CD4-positive, alpha-beta T cell treated with Interleukin-6 at 100 ng/mL for 8 hours (primary cell): ENCODE measurements around the gene PEF1.
A peak's percentile ranks its signal among the peaks of the same experiment; 100 is the strongest.

ENCODE experiments used
- DNase-seq: peaks from one replicate; pipeline ENCODE4 v3.0.0-alpha.2; 2020; ENCODE audit warnings: mixed read lengths, low spot score

Gene PEF1

GRCh38 chr1:31671147-31671546, 26.5 kb upstream of the PEF1 start:
- DNase-seq = no peak

- no peak for DNase-seq
Observed at GRCh38 chr1:31670593-31670964, 25.9 kb upstream of the PEF1 start.

DNA sequence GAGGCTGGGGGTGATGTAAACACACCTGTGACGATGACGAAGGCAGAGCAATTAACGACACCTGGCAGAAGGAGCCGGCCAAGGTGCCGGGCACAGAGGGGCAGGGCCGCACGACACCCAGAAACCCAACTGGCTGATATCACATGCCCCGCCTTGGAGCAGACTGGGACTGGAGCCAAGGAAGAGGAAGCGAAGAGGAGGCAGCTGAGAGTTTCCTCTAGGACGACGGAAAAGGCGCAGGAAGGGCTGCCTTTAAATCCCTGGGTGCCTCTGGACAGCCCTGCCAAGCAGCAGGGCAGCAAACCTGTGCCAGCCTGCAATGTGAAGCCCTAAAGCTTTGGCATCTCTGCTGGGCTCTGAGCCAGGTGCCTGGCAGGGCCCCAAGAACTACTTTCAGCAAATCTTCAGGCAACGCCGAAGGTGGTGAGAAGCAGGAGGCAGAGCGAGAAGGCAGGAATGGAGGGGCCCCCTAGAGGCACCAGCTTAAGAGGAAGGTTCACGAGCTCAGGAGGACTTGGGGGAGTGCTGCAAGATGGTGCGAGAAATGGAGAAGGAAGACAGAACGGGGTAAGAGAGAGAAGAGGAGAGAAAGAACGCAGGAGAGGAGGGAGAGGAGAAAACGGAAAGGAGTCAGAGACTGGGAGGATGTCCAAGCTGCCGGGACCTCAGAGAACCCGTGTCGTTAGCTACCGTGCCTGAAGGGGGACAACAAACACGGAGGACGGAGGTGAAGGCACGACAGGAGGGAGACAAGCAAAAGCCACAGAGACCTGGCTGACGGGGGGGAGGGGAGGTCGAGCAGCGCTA, 25.3 kb upstream of the PEF1 start:
- DNase-seq = peak; percentile 25

DNA sequence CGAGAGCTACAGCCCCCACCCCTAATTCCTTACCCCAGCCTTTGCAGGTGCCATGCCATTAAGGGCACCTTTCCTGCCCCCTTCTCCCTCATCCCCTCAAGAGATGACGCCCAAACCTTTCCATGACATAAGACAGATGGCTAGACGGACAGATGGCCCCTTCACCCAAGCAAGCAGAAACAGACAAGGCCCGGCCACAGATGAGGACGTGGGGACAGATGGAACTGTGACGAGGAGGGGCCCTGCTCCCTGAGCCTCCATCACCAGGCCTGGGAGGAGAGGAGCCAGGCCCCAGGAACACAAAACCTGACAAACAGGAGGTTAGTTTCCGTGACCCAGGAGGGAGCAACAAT, 24.7 kb upstream of the PEF1 start:
- DNase-seq = no peak

GRCh38 chr1:31668303-31668883, 23.7 kb upstream of the PEF1 start:
- DNase-seq = no peak

DNA sequence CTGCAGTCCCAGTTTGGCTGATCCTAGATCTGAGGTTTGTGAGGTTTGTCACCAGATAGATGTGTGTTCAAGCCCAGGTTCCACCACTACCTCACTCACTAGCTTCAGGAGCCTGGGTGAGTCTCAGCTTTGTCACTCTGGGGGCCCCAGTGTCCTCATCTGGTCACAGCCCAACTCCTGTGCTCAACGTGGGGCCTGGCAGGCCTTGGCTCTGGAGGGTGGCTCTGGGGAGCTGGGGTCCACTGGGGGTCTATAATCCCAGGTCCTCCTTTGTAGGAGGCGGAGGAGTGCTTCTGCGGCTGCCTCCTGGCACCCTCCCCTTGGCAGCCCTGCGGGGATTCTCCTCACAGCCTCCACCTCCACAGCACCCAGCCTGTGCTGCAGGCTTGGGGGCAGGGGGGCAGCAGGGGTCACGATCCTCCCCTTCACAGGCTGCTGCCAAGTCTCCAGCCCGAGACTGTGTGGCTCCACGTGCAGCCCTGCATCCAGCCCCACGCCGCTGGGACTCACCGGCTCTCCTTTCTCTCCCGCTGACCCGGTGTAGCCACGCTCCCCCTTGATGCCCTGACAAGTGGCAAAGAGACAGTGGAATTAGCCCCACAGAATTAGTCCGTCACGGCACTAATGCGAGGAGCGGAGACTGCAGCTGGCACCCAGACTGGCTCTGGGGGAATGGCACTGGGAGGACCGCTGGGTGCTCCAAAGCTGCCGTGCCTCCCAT, 22.5 kb upstream of the PEF1 start:
- DNase-seq = no peak

DNA sequence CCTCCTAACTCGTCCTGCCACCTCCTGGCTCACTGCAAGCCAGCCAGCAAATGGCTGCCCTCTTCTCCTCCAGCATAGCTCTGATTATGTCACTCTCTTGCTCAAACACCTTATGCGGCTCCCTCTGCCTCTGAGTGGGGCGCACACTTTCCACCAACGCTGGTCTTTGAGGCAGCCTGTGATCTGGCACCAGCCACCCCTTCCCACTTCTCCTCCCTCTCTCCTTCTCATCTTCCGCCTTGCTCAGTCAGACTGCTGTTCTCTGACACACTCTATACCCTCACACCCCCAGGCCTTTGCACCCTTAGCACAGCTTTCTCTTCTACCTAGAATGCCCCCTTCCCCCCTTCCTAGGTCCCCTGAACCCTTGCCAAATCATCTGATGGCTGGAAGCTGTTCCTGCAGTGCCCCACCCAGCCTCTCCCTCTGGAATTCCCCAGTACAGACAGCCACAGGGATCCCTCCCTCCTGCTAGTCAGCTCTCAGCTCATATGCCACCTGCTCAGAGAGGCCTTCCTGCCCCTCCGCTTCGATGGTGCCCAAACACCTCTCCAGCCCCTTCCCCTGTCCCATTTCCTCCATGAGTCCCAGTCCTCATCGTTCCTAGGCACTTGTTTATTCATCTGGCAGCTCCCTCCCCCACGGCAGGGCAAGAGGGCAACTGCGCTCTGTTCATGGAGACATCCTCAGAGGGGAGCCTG, 21.7 kb upstream of the PEF1 start:
- no peak for DNase-seq

DNA sequence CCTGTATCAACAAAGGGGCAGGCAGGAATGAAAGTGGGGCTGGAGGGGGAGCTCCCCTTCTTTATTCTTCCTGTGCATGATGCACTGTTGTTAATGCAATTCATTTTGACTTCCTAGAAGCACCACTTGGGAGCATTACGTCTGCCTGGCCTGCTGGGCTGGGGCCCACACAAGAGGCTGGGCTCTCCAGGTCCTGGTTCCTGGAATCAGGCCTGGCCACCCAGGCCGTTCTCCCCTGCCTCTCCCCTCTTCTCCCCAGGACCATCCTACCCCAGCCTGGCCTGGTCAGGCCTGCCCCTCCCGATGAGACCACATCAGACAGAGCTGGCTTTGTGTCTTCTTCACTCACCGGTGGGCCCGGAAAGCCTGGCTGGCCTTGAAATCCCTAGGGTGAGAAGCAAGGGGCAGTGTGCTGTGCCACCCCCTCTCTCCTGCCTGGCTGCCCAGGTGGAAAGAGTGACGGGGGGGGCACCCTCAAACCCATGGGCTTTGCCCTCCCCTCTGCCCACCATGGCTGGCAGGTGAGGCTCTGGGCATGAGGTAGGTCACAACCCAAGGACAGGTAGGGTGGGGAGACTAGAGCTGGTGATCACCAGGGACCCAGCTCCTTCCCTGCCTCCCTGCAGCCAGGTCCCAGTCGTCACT, 20.7 kb upstream of the PEF1 start:
- DNase-seq = no peak

DNA sequence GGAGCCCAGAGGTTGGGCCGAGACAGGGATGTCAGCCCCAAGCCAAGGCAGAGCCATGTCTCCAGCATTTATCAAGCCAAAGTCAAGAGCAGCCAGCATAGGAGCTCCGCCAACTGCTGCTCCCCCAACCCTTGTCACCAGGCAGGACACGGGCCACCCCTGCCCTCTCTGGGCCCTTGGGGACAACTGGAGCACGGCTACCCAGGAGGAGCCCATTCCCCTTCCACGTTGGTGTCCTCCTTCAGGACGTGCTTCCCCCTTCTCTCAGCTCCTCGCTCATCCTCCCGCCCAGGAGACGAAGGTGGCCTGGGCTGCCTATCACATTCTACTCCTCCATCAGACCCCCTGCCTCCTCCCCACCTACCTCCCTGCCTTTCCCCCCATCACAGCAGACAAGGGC, 19.9 kb upstream of the PEF1 start:
- DNase-seq = no peak

DNA sequence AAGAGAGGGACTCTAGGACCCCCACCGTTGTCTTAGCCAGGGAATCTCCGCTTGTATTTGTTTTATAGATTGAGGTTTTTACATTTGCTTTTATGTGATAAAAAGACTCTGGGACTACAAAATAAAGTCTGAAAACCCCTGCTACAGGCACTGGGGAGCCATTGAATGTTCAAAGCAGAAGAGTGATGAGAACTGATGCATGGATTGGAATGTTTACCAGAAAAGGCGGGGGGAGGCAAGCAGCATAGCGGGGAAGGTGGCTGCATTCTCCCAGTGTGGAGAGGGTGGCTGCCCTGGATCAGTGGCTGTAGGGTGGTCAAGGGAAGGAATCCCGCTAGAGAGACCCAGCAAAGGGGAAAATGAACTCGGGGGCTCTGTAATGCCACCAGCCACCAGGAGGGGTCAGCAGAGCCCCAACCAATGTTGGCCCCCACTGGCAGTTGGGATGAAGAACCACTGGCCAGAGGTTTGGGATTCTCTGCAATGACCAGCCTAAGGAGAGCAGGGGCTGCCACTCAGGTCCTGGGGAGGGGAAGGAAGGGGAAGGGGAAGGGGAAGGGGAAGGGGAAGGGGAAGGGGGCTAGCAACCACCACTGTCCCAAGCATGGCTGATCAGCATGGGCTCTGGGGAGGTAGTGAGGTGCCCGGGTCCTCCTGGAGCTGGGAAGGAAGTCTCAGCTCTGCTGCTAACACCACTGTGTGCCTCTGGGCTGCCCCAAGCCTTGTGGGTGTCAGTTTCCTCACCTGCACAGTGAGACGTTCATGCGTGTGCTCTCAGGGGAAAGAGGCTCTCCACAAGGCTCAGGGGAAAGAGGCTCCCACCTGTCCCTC, 19.2 kb upstream of the PEF1 start:
- DNase-seq = peak; percentile 43

- DNase-seq = no peak
Observed at GRCh38 chr1:31662463-31662862, 17.8 kb upstream of the PEF1 start.

DNA sequence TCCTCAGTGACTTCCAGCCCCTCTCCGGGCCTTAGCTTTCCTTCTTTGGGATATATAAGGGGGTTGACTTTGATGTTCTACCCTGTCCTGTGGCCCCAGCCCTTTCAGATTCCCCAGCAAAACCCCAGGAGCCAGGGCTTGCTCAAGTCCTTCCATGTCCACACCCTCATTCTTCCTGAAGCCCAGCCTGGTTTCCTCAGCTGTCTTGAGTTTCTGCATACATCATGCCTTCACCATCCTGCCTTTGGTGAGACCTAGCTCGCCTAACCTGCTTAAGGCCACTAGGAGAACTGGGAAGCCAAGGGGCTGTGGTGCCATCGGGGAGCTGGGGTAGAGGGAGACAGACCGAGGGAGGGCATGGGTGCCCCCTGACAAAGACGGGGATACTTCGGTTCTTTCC, 17.2 kb upstream of the PEF1 start:
- no peak for DNase-seq

GRCh38 chr1:31660871-31661455, 16.3 kb upstream of the PEF1 start:
- no peak for DNase-seq

DNA sequence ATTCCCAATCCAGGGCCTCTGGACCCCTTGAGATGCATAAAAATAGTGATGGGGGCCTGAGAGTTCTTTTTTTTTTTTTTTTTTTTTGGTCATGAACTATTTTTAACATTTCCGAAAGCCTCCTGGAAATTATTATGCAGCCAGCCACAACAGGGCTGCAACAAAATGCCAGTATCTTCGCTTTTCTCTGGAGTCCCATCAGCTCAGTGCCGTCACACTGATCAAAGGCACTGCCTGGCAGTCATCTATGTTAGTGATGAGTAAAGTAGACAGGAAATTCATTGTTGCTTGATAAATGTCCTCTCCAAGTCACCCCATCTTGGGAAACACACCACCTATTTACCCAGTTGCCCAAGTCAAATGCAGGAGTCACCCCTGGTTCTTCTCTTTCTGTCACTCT, 15.2 kb upstream of the PEF1 start:
- DNase-seq = no peak

GRCh38 chr1:31658721-31659120, 14.0 kb upstream of the PEF1 start:
- DNase-seq = no peak

DNA sequence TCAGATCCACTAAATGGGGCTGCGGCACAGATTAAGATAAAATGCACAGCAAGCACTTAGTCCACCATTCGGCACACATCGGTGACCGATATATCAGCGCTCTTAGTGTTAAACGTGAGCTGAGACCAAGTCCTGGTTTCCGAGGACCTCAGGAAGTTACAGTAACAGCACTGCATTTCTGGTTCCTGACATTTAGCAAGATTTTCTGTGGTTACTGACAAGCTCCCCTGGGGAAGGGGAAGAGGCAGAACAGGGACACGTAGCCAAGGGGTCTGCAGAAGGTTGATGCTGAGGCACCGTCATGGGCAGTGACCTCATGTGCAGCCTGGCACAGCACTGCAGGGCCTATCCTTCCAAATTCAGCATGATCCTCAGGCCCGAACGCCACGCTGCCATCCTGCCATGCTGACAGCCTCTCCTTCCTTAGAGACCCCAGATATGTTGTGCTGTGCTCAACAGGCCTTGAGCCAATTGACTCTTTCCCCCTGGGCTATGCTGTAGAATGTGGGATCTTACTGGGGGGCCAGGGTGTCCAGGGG, 13.4 kb upstream of the PEF1 start:
- no peak for DNase-seq

GRCh38 chr1:31657020-31657804, 12.5 kb upstream of the PEF1 start:
- no peak for DNase-seq

- DNase-seq = no peak
Observed at GRCh38 chr1:31655756-31656155, 11.1 kb upstream of the PEF1 start.

DNA sequence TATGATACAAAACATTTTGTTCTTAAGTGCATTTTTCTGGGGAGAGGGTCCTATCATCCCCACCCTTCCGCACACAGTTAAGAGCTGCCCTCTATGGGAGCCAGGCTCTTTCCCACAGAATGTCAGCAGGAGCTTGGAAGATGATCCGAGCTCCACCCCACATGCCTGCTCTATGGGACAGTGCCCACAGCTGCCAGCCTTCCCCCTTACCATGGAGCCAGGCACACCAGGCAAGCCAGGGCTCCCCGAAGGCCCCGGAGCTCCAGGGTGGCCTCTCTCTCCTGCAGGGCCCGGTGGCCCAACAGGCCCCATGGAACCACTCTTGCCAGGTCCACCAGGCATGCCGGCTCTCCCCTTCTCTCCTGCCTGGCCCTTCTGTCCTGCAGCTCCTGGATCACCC, 10.4 kb upstream of the PEF1 start:
- DNase-seq = no peak

GRCh38 chr1:31654474-31654776, 9.7 kb upstream of the PEF1 start:
- DNase-seq = no peak
